NCI-H526 (cell line): Measurements from ENCODE around the gene AKNA.

Experiments used
- DNase-seq, 2 experiments: peaks; one replicate each; lab custom pipeline; 2025; lab: John Stamatoyannopoulos, UW

AKNA gene

GRCh38 chr9:114396558-114397218 lies 8.9 kb upstream of the AKNA start:
- DNase-seq: no peak

- DNase-seq: no peak
Observed at GRCh38 chr9:114395768-114396167, 8.0 kb upstream of the AKNA start.

GRCh38 chr9:114395334-114395617 lies 7.5 kb upstream of the AKNA start:
- DNase-seq: no peak

GRCh38 chr9:114394523-114395333 lies 6.9 kb upstream of the AKNA start:
- DNase-seq: no peak

GRCh38 chr9:114392749-114393112 lies 4.9 kb upstream of the AKNA start:
- DNase-seq: peak; percentile 11 to 50

- no peak for DNase-seq
Observed at GRCh38 chr9:114390952-114391351, 3.2 kb upstream of the AKNA start.

GRCh38 chr9:114389612-114390368 lies 2.0 kb upstream of the AKNA start:
- no peak for DNase-seq

GRCh38 chr9:114388764-114389375 lies 1.1 kb upstream of the AKNA start:
- DNase-seq: no peak

GRCh38 chr9:114388357-114388682 lies 538 bp upstream of the AKNA start:
- no peak for DNase-seq

GRCh38 chr9:114386886-114387679 lies 699 bp downstream of the AKNA start:
- DNase-seq: no peak

GRCh38 chr9:114386361-114386885 lies 1.4 kb downstream of the AKNA start:
- DNase-seq: no peak

GRCh38 chr9:114385397-114386181 lies 2.2 kb downstream of the AKNA start:
- no peak for DNase-seq

- DNase-seq: no peak
Observed at GRCh38 chr9:114384836-114385396, 2.9 kb downstream of the AKNA start.

GRCh38 chr9:114384341-114384740 lies 3.4 kb downstream of the AKNA start:
- no peak for DNase-seq

- no peak for DNase-seq
Observed at GRCh38 chr9:114383521-114384231, 4.1 kb downstream of the AKNA start.

GRCh38 chr9:114382699-114383520 lies 4.9 kb downstream of the AKNA start:
- no peak for DNase-seq

- DNase-seq: no peak
Observed at GRCh38 chr9:114378883-114379282, 8.9 kb downstream of the AKNA start.

- DNase-seq: no peak
Observed at GRCh38 chr9:114378016-114378415, 9.8 kb downstream of the AKNA start.
